ENCODE data around the gene GLOD5. TPM values are rescaled to one million over a fixed set of nuclear protein-coding genes. Genes with fewer than 3 reads are reported as not detected.

Gene GLOD5
- total and polyA plus RNA-seq, 2 experiments from 2014 or later, result 2.4 TPM; not detected in 1

GRCh38 chrX:48779399-48779798, 17.9 kb downstream of the GLOD5 start:
- Histone ChIP-seq H3K4me2 (no peak overlapping the region), H3K36me3 (replicated peaks; ENCODE audit: insufficient read depth, low read depth) (no peaks in the 10 kb centered on the region), H3K4me1 (ENCODE audit: insufficient read depth) (no peaks in the 10 kb centered on the region), H2AFZ (no peak overlapping the region), H3K9me3 (ENCODE audit: low read depth) (no peaks in the 10 kb centered on the region), H3K27me3 (no peaks in the 10 kb centered on the region), H3K27ac (no peak overlapping the region), H3K9me2 (replicated peaks; ENCODE audit: insufficient read depth) (no peaks in the 10 kb centered on the region), H4K20me1 (ENCODE audit: insufficient read depth, poor library complexity, severe bottlenecking) (no peaks in the 10 kb centered on the region), H3K79me2 (no peaks in the 10 kb centered on the region), H3K4me3 (no peak overlapping the region)
- DNase-seq (ENCODE audit: low spot score), result no peak
- 80% methylated on average over 7 of the region's 7 CpGs for WGBS (ENCODE audit: low lambda C conversion rate, missing lambda C conversion rate)
- TF ChIP-seq CTCF (IDR thresholded peaks at IDR 0.05; ENCODE audit: poor library complexity), result no peak
- TF ChIP-seq EZH2 (IDR thresholded peaks at IDR 0.05; ENCODE audit: borderline replicate concordance), result no peak
- no peak for TF ChIP-seq EZH2phosphoT487 (IDR thresholded peaks at IDR 0.05; ENCODE audit: low read depth, severe bottlenecking, unreplicated experiment)

GRCh38 chrX:48781705-48782104, 20.2 kb downstream of the GLOD5 start:
- DNase-seq (ENCODE audit: low spot score), result no peak
- H3K27ac ChIP-seq, result no peak overlapping the region
- no peak for TF ChIP-seq EZH2 (IDR thresholded peaks at IDR 0.05; ENCODE audit: borderline replicate concordance)
- no peak for TF ChIP-seq EZH2phosphoT487 (IDR thresholded peaks at IDR 0.05; ENCODE audit: low read depth, severe bottlenecking, unreplicated experiment)
- no peak for TF ChIP-seq CTCF (IDR thresholded peaks at IDR 0.05; ENCODE audit: poor library complexity)
- no peak overlapping the region for H2AFZ ChIP-seq
- H4K20me1 ChIP-seq (ENCODE audit: insufficient read depth, poor library complexity, severe bottlenecking), result no peaks in the 10 kb centered on the region
- H3K27me3 ChIP-seq, result no peaks in the 10 kb centered on the region
- H3K36me3 ChIP-seq (replicated peaks; ENCODE audit: insufficient read depth, low read depth), result no peaks in the 10 kb centered on the region
- 86% methylated on average over 6 of the region's 6 CpGs for WGBS (ENCODE audit: low lambda C conversion rate, missing lambda C conversion rate)
- H3K4me3 ChIP-seq, result no peak overlapping the region
- no peaks in the 10 kb centered on the region for H3K79me2 ChIP-seq
- H3K4me2 ChIP-seq, result no peak overlapping the region
- no peaks in the 10 kb centered on the region for H3K9me2 ChIP-seq (replicated peaks; ENCODE audit: insufficient read depth)
- H3K9me3 ChIP-seq (ENCODE audit: low read depth), result no peaks in the 10 kb centered on the region
- H3K4me1 ChIP-seq (ENCODE audit: insufficient read depth), result no peaks in the 10 kb centered on the region

- no peak for DNase-seq (ENCODE audit: low spot score)
- Histone ChIP-seq H3K36me3 (replicated peaks; ENCODE audit: insufficient read depth, low read depth) (no peaks in the 10 kb centered on the region), H3K4me2 (no peak overlapping the region), H3K9me2 (replicated peaks; ENCODE audit: insufficient read depth) (no peaks in the 10 kb centered on the region), H3K9me3 (ENCODE audit: low read depth) (no peaks in the 10 kb centered on the region), H3K4me3 (no peak overlapping the region), H4K20me1 (ENCODE audit: insufficient read depth, poor library complexity, severe bottlenecking) (no peaks in the 10 kb centered on the region), H3K79me2 (no peaks in the 10 kb centered on the region), H3K4me1 (ENCODE audit: insufficient read depth) (no peaks in the 10 kb centered on the region), H3K27me3 (no peaks in the 10 kb centered on the region), H2AFZ (no peak overlapping the region), H3K27ac (no peak overlapping the region)
- 61% methylated on average over 2 of the region's 2 CpGs for WGBS (ENCODE audit: low lambda C conversion rate, missing lambda C conversion rate)
- TF ChIP-seq EZH2phosphoT487 (IDR thresholded peaks at IDR 0.05; ENCODE audit: low read depth, severe bottlenecking, unreplicated experiment), result no peak
- no peak for TF ChIP-seq CTCF (IDR thresholded peaks at IDR 0.05; ENCODE audit: poor library complexity)
- no peak for TF ChIP-seq EZH2 (IDR thresholded peaks at IDR 0.05; ENCODE audit: borderline replicate concordance)
Observed at GRCh38 chrX:48782216-48782615, 20.7 kb downstream of the GLOD5 start.

- no peaks in the 10 kb centered on the region for H3K9me2 ChIP-seq (replicated peaks; ENCODE audit: insufficient read depth)
- H3K9me3 ChIP-seq (ENCODE audit: low read depth), result no peaks in the 10 kb centered on the region
- no peaks in the 10 kb centered on the region for H3K36me3 ChIP-seq (replicated peaks; ENCODE audit: insufficient read depth, low read depth)
- no peak overlapping the region for H3K4me2 ChIP-seq
- no peak for TF ChIP-seq EZH2phosphoT487 (IDR thresholded peaks at IDR 0.05; ENCODE audit: low read depth, severe bottlenecking, unreplicated experiment)
- H2AFZ ChIP-seq, result no peak overlapping the region
- H3K27me3 ChIP-seq, result no peaks in the 10 kb centered on the region
- H3K4me3 ChIP-seq, result no peak overlapping the region
- DNase-seq (ENCODE audit: low spot score), result no peak
- no peaks in the 10 kb centered on the region for H3K4me1 ChIP-seq (ENCODE audit: insufficient read depth)
- no peaks in the 10 kb centered on the region for H4K20me1 ChIP-seq (ENCODE audit: insufficient read depth, poor library complexity, severe bottlenecking)
- H3K79me2 ChIP-seq, result no peaks in the 10 kb centered on the region
- H3K27ac ChIP-seq, result no peak overlapping the region
- WGBS (ENCODE audit: low lambda C conversion rate, missing lambda C conversion rate), result 85% methylated on average over 13 of the region's 13 CpGs
Observed at GRCh38 chrX:48782795-48783194, 21.2 kb downstream of the GLOD5 start.

Data from hepatocyte (in vitro differentiated cells).